Measurements from ENCODE around the gene ARMC2. TPM values are rescaled to one million over a fixed set of nuclear protein-coding genes. Genes with fewer than 3 reads are reported as not detected.
A peak's percentile ranks its signal among the peaks of the same experiment; 100 is the strongest.

Gene ARMC2
- total RNA-seq, 1 donor from 2014 or later, result 6.9 TPM

DNA sequence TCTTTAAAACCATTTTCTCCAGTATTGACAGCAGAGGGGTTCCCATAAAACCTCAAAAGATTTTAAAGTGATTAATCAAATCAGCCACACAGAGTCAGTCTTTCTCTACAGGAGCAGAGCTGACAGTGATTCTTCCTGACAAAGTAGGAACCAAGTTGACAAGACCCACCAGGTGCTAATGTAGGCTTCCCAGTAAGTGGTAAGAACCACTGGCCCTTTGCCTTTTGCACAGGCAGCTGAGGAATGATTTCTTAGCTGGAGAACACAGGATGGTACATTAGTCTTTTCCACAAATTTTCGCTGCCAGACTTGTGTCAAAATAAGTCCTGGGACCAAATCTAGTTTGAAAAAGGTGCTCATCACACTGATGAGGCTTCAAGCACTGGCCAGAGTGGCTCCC lies 95.8 kb downstream of the ARMC2 start:
- Mint-ChIP-seq H3K36me3 (ENCODE audit: unreplicated experiment) (peaks cover 5% of the 10 kb centered on the region), H3K27ac (ENCODE audit: unreplicated experiment) (no peak overlapping the region), H3K9me3 (ENCODE audit: unreplicated experiment) (no peaks in the 10 kb centered on the region), H3K4me1 (ENCODE audit: low read depth, unreplicated experiment) (peaks cover 25% of the 10 kb centered on the region), H3K4me3 (ENCODE audit: unreplicated experiment) (no peak overlapping the region), H3K27me3 (ENCODE audit: unreplicated experiment) (no peaks in the 10 kb centered on the region)
- no peak for DNase-seq
- TF ChIP-seq, protein P1, sequence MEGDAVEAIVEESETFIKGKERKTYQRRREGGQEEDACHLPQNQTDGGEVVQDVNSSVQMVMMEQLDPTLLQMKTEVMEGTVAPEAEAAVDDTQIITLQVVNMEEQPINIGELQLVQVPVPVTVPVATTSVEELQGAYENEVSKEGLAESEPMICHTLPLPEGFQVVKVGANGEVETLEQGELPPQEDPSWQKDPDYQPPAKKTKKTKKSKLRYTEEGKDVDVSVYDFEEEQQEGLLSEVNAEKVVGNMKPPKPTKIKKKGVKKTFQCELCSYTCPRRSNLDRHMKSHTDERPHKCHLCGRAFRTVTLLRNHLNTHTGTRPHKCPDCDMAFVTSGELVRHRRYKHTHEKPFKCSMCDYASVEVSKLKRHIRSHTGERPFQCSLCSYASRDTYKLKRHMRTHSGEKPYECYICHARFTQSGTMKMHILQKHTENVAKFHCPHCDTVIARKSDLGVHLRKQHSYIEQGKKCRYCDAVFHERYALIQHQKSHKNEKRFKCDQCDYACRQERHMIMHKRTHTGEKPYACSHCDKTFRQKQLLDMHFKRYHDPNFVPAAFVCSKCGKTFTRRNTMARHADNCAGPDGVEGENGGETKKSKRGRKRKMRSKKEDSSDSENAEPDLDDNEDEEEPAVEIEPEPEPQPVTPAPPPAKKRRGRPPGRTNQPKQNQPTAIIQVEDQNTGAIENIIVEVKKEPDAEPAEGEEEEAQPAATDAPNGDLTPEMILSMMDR (IDR thresholded peaks at IDR 0.05; ENCODE audit: partially characterized antibody, unreplicated experiment), result no peak

DNA sequence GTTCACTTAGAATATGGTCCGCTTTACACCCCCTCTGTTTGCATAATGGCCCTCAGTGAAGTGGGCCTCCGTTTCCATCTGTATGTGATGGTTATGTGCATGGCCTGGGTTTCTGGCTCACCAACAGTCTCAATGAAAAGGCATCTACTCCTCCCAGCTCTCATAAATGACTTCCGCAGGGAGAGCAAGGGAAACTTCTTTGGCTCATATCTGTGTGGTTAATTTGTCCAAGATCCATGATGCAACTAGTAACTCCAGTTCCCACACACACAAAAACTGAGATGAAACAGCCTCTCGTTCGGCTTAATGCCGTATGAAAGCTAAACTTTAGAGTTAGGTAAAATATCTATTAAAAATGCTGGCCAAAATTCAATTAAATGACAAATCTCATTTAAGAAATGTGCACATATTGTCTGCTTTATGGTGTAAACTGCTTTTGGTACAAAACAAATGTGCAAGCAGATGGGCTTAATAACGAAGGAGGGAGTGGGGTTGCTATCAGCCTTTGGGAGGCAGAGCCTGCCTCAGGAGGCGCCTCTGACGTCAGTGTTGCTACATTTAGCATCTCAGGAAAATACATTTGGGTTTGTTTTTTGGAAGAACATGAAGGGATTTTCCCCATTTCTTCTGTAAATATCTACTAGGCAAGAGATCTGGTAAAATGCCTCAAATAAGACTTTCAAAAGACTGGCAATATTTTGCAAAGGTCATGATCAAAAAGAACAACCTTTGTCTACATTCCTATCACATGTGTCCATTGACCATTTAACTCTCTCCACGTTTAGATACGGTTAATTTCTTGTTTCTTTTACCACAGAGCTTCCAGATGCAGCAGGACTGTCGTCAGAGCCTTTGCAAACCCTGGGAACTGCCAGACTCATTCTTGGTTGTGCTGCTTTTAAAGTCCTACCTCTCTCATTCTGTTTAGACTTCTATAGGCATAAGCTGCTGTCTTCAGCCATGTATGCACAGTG lies 96.8 kb downstream of the ARMC2 start:
- Mint-ChIP-seq H3K36me3 (ENCODE audit: unreplicated experiment) (no peaks in the 10 kb centered on the region), H3K9me3 (ENCODE audit: unreplicated experiment) (no peaks in the 10 kb centered on the region), H3K4me1 (ENCODE audit: low read depth, unreplicated experiment) (peaks cover 25% of the 10 kb centered on the region), H3K27me3 (ENCODE audit: unreplicated experiment) (no peaks in the 10 kb centered on the region), H3K27ac (ENCODE audit: unreplicated experiment) (no peak overlapping the region), H3K4me3 (ENCODE audit: unreplicated experiment) (peak overlapping the region; percentile 8)
- DNase-seq, result no peak
- TF ChIP-seq, protein P1 (IDR thresholded peaks at IDR 0.05; ENCODE audit: partially characterized antibody, unreplicated experiment), result no peak

DNA sequence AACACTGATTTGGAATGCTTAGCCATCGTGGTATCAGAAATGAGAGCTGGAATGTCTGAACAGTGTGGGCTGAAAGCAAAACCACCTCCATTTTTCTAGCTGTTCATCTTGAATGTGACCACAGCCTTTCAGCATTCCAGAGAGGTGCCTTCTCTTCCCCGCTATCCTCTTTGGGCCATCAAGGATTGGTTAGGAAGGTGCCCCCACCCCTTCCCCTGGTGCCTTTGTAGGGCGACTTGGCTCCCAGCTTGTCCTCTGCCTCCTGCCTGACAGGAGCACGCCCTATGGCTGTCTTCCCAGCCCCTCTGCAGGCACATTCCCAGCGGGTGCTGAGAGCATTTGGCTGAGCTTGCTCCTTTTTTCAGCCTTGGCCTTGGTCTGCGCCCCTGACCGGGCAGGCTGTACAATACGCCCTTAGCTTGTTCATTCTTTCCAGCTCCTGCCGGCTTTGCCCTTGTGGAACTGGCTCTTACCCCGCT lies 97.5 kb downstream of the ARMC2 start:
- Mint-ChIP-seq H3K36me3 (ENCODE audit: unreplicated experiment) (no peaks in the 10 kb centered on the region), H3K4me1 (ENCODE audit: low read depth, unreplicated experiment) (peaks cover 25% of the 10 kb centered on the region), H3K27me3 (ENCODE audit: unreplicated experiment) (no peaks in the 10 kb centered on the region), H3K4me3 (ENCODE audit: unreplicated experiment) (peak overlapping the region; percentile 8), H3K9me3 (ENCODE audit: unreplicated experiment) (no peaks in the 10 kb centered on the region), H3K27ac (ENCODE audit: unreplicated experiment) (no peak overlapping the region)
- TF ChIP-seq, protein P1 (IDR thresholded peaks at IDR 0.05; ENCODE audit: partially characterized antibody, unreplicated experiment), result no peak
- no peak for DNase-seq

DNA sequence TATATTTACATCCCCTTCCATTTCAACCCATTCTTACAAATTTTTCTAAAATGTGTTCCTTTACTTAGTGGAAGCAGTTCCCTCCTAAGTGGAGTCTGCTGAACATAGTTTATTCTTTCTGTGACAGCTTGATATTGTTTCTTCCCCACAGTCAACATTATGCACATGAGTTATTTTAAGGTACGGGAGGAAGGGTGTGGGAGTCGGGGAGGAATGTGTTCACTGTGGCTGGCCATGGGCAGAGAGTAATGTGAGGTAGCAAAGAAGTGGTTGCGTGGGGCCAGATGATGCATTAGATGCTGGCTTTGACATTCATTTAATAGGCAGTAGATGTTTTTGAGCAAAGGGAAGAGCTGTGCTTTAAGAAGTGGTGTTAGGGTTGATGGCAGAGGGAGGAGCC lies 98.5 kb downstream of the ARMC2 start:
- no peak for DNase-seq
- no peaks in the 10 kb centered on the region for H3K27me3 Mint-ChIP-seq (ENCODE audit: unreplicated experiment)
- H3K4me3 Mint-ChIP-seq (ENCODE audit: unreplicated experiment), result no peak overlapping the region
- H3K9me3 Mint-ChIP-seq (ENCODE audit: unreplicated experiment), result no peaks in the 10 kb centered on the region
- peaks cover 25% of the 10 kb centered on the region for H3K4me1 Mint-ChIP-seq (ENCODE audit: low read depth, unreplicated experiment)
- H3K36me3 Mint-ChIP-seq (ENCODE audit: unreplicated experiment), result no peaks in the 10 kb centered on the region
- no peak overlapping the region for H3K27ac Mint-ChIP-seq (ENCODE audit: unreplicated experiment)
- TF ChIP-seq, protein P1 (IDR thresholded peaks at IDR 0.05; ENCODE audit: partially characterized antibody, unreplicated experiment), result no peak

All from glutamatergic neuron (in vitro differentiated cells).